Measurements from ENCODE around the gene PNLIPRP1. TPM values are rescaled to one million over a fixed set of nuclear protein-coding genes. Genes with fewer than 3 reads are reported as not detected.

PNLIPRP1 gene
- total RNA-seq, 1 experiment from 2014 or later = not detected

GRCh38 chr10:116636385-116636784 lies 45.6 kb downstream of the PNLIPRP1 start:
- no peak overlapping the region for H4K5ac ChIP-seq (ENCODE audit: insufficient read length, low read depth, low read length)
- H3K4me3 Mint-ChIP-seq = no peak overlapping the region
- no peak overlapping the region for H2BK12ac ChIP-seq (ENCODE audit: insufficient read length, low read depth, low read length)
- no peak overlapping the region for H3K4me2 ChIP-seq (ENCODE audit: insufficient read depth, insufficient read length, low read length)
- no peak overlapping the region for H3K18ac ChIP-seq (ENCODE audit: insufficient read length, low read depth, low read length)
- peaks cover 7 to 10% of the 10 kb centered on the region in 2 experiments; a peak in 3 of 4 replicates for H3K4me1 Mint-ChIP-seq
- no peaks in the 10 kb centered on the region for H3K23me2 ChIP-seq (ENCODE audit: insufficient read length, low read depth, low read length, poor library complexity, severe bottlenecking)
- H4K20me1 ChIP-seq (ENCODE audit: control insufficient read depth, insufficient read depth, insufficient read length) = no peaks in the 10 kb centered on the region
- H3K9me3 Mint-ChIP-seq = peaks cover 0 to 5% of the 10 kb centered on the region in 2 experiments; a peak in 2 of 5 replicates
- H3K27me3 ChIP-seq (ENCODE audit: insufficient read depth, low read length) = no peaks in the 10 kb centered on the region
- H3K4me1 ChIP-seq (ENCODE audit: insufficient read depth, low read length) = no peaks in the 10 kb centered on the region
- TF ChIP-seq CTCF (conservative IDR thresholded peaks at IDR 0.05) = no peak
- no peak overlapping the region for H3K9ac ChIP-seq (ENCODE audit: extremely low read depth, insufficient read length, low read length)
- no peaks in the 10 kb centered on the region for H3K79me2 ChIP-seq (ENCODE audit: insufficient read depth, low read length)
- no peak overlapping the region for H2BK15ac ChIP-seq (ENCODE audit: low read depth, low read length)
- no peak overlapping the region for H3T11ph ChIP-seq (ENCODE audit: low read length)
- no peak overlapping the region for H3K56ac ChIP-seq (ENCODE audit: insufficient read length, low read depth, low read length)
- H3K9me3 ChIP-seq (ENCODE audit: control insufficient read depth, low read depth, low read length) = no peaks in the 10 kb centered on the region
- H3K4ac ChIP-seq (ENCODE audit: low read depth, low read length) = no peak overlapping the region
- no peak for DNase-seq
- H2BK20ac ChIP-seq (ENCODE audit: low read depth, low read length, poor library complexity, severe bottlenecking) = no peak overlapping the region
- H3K27ac Mint-ChIP-seq = no peak overlapping the region
- H3K27me3 Mint-ChIP-seq (ENCODE audit: low read depth) = peaks cover 3% of the 10 kb centered on the region; the same call in 1 of the 2 replicates
- H3K79me1 ChIP-seq (ENCODE audit: insufficient read depth, low read depth, low read length, poor library complexity, severe bottlenecking) = no peaks in the 10 kb centered on the region
- no peak overlapping the region for H2AFZ ChIP-seq (ENCODE audit: low read length)
- no peak overlapping the region for H2AK5ac ChIP-seq (ENCODE audit: insufficient read length, low read length)
- no peak overlapping the region for H3K27ac ChIP-seq (ENCODE audit: insufficient read length, low read depth, low read length)
- H3K23ac ChIP-seq (ENCODE audit: insufficient read length, low read depth, low read length) = no peak overlapping the region
- no peaks in the 10 kb centered on the region for H3K36me3 Mint-ChIP-seq (ENCODE audit: insufficient read depth in 1 of 3, low read depth in 3 of 3)
- no peak overlapping the region for H4K8ac ChIP-seq (replicated peaks; ENCODE audit: insufficient read length, low read depth, low read length)
- no peak overlapping the region for H4K91ac ChIP-seq (ENCODE audit: insufficient read length, low read depth, low read length)
- H3K14ac ChIP-seq (ENCODE audit: insufficient read depth, low read length) = no peak overlapping the region
- no peak overlapping the region for H2BK5ac ChIP-seq (ENCODE audit: insufficient read length, low read length)
- H2BK120ac ChIP-seq (ENCODE audit: low read depth, low read length, poor library complexity, severe bottlenecking) = no peak overlapping the region

Measured in H9 (cell line).